Measurements from ENCODE around the gene KIF4B.

Gene KIF4B

GRCh38 chr5:155017610-155018009, 4.1 kb downstream of the KIF4B start:
- Histone ChIP-seq H3K27me3 (ENCODE audit: insufficient read depth, low read depth, severe bottlenecking) (no peaks in the 10 kb centered on the region), H3K27ac (no peak overlapping the region), H3K4me3 (ENCODE audit: low read depth, low read length) (no peak overlapping the region), H3K36me3 (no peaks in the 10 kb centered on the region), H3K9me3 (ENCODE audit: severe bottlenecking) (no peaks in the 10 kb centered on the region)
- TF ChIP-seq, protein P1, sequence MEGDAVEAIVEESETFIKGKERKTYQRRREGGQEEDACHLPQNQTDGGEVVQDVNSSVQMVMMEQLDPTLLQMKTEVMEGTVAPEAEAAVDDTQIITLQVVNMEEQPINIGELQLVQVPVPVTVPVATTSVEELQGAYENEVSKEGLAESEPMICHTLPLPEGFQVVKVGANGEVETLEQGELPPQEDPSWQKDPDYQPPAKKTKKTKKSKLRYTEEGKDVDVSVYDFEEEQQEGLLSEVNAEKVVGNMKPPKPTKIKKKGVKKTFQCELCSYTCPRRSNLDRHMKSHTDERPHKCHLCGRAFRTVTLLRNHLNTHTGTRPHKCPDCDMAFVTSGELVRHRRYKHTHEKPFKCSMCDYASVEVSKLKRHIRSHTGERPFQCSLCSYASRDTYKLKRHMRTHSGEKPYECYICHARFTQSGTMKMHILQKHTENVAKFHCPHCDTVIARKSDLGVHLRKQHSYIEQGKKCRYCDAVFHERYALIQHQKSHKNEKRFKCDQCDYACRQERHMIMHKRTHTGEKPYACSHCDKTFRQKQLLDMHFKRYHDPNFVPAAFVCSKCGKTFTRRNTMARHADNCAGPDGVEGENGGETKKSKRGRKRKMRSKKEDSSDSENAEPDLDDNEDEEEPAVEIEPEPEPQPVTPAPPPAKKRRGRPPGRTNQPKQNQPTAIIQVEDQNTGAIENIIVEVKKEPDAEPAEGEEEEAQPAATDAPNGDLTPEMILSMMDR (IDR thresholded peaks at IDR 0.05; ENCODE audit: low read depth, low read length): no peak
- DNase-seq: no peak

DNA sequence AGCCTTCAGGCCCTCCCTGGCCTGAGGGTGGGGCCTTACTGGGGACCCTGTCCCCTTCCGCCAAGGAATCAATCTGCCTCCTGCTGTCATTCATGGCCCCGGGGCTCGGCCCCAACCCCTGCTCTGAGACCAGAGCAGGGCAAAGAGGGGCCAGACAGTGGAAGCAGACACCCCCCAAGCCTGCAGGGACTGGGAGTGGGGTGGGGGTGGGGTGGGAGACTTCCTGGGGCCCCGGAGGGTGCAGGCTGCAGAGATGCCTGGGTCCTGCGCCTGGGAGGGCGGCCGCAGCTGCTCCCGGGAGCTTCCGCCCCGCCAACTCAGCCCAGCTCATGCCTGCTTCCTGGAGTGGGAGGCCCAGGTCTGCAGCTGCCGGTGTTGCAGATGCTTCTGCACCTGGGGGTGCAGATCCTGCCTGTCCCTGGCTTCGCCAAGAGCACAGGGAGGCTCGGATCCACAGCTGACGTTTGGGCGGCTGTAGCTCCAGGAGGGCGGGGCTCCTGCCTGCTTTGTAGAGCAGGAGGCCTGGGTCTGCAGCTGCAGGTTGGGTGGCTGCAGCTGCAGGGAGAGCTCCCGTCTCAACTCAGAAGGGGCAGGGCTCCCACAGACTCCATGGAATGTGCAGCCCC, 6.2 kb downstream of the KIF4B start:
- H3K4me3 ChIP-seq (ENCODE audit: low read depth, low read length): no peak overlapping the region
- DNase-seq: no peak
- H3K27me3 ChIP-seq (ENCODE audit: insufficient read depth, low read depth, severe bottlenecking): no peaks in the 10 kb centered on the region
- H3K36me3 ChIP-seq: no peaks in the 10 kb centered on the region
- no peak overlapping the region for H3K27ac ChIP-seq
- TF ChIP-seq, protein P1 (IDR thresholded peaks at IDR 0.05; ENCODE audit: low read depth, low read length): no peak
- H3K9me3 ChIP-seq (ENCODE audit: severe bottlenecking): no peaks in the 10 kb centered on the region

- Histone ChIP-seq H3K36me3 (no peaks in the 10 kb centered on the region), H3K27ac (no peak overlapping the region), H3K9me3 (ENCODE audit: severe bottlenecking) (no peaks in the 10 kb centered on the region), H3K4me3 (ENCODE audit: low read depth, low read length) (no peak overlapping the region), H3K27me3 (ENCODE audit: insufficient read depth, low read depth, severe bottlenecking) (no peaks in the 10 kb centered on the region)
- DNase-seq: no peak
- TF ChIP-seq, protein P1 (IDR thresholded peaks at IDR 0.05; ENCODE audit: low read depth, low read length): no peak
Observed at GRCh38 chr5:155021842-155022241, 8.3 kb downstream of the KIF4B start.

- Histone ChIP-seq H3K27me3 (ENCODE audit: insufficient read depth, low read depth, severe bottlenecking) (no peaks in the 10 kb centered on the region), H3K9me3 (ENCODE audit: severe bottlenecking) (peaks cover 3% of the 10 kb centered on the region)
Observed at GRCh38 chr5:155023320-155023719, 9.8 kb downstream of the KIF4B start.

DNA sequence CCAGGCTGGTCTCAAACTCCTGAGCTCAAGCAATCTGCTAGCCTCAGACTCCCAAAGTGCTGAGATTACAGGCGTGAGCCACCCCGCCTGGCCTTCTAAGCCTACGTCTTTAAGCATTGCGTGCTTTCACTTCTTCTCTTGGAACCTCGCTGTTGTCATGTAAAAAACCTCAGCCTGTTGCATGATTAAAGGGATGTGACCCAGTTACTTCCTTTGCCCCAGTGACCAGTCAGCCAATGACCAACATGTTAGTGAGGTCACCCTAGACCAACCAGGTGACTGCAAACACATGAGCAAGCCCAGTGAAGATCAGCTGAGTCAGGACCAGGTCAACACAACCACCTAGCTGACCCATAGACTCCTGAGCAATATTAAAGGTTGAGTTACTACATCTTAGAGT, 10.5 kb downstream of the KIF4B start:
- TF ChIP-seq, protein P1 (IDR thresholded peaks at IDR 0.05; ENCODE audit: low read depth, low read length): no peak
- Histone ChIP-seq H3K36me3 (no peaks in the 10 kb centered on the region), H3K27me3 (ENCODE audit: insufficient read depth, low read depth, severe bottlenecking) (no peaks in the 10 kb centered on the region), H3K4me3 (ENCODE audit: low read depth, low read length) (no peak overlapping the region), H3K9me3 (ENCODE audit: severe bottlenecking) (peaks cover 3% of the 10 kb centered on the region), H3K27ac (no peak overlapping the region)
- no peak for DNase-seq

More at GRCh38 chr5:155023320-155023719, 9.8 kb downstream of the KIF4B start:
- Histone ChIP-seq H3K27ac (no peak overlapping the region), H3K36me3 (no peaks in the 10 kb centered on the region), H3K4me3 (ENCODE audit: low read depth, low read length) (no peak overlapping the region)
- TF ChIP-seq, protein P1 (IDR thresholded peaks at IDR 0.05; ENCODE audit: low read depth, low read length): no peak
- DNase-seq: no peak

DNA sequence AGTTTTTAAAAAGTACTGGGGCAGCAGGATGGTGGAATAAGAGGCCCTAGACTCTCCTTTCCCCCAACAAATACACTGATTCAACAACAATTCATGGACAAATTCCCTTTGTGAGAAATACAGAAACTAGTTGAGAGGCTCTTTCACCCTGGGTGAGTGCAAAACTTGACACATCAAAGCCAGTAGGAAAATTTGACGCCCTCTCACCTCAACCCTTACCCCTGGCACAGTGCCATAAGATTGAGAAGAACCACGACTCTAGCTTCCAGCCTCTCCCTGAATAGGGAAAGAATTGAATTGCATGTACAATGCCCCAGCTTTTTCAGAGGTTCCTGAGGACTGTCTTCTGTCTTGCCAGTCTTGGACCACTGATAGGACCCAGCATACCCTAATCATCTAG, 12.3 kb downstream of the KIF4B start:
- no peaks in the 10 kb centered on the region for H3K27me3 ChIP-seq (ENCODE audit: insufficient read depth, low read depth, severe bottlenecking)
- H3K9me3 ChIP-seq (ENCODE audit: severe bottlenecking): peaks cover 3% of the 10 kb centered on the region
- no peaks in the 10 kb centered on the region for H3K36me3 ChIP-seq
- no peak for DNase-seq
- no peak overlapping the region for H3K27ac ChIP-seq
- no peak overlapping the region for H3K4me3 ChIP-seq (ENCODE audit: low read depth, low read length)
- TF ChIP-seq, protein P1 (IDR thresholded peaks at IDR 0.05; ENCODE audit: low read depth, low read length): no peak

All from WERI-Rb-1 (cell line).